Measurements from ENCODE around the gene NRN1L. TPM values are rescaled to one million over a fixed set of nuclear protein-coding genes. Genes with fewer than 3 reads are reported as not detected.

The NRN1L gene
- total RNA-seq, 4 donors from 2014 or later = 0.57 to 0.99 TPM; not detected in 2

DNA sequence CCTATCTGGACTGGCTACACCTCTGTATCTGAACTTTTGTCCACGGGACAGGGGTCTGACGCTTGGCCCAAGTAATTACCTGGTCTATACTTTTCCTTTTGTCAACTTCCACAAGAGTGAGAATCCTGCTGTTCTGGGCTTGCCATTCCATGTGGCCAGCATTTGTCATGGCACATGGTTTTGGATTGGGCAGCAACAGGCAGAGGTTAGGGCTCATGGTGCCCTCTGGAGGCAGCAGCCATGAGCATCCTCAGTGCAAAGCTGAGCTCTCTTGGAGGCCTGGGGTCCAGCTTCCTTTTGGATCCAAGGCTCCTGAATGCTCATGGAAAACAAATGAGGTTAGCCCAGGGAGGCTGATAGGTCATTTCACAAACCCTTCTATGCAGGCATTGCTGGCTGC is 19.4 kb upstream of the NRN1L start:
- Histone ChIP-seq H3K36me3 (peaks cover 0 to 55% (median 31%) of the 10 kb centered on the region in 3 donors), H3K4me3 (no peak overlapping the region), H3K27ac (peak overlapping the region in 1 of 4 donors; percentile 9), H3K9me3 (no peaks in the 10 kb centered on the region), H3K27me3 (no peaks in the 10 kb centered on the region), H3K4me1 (peaks cover 24 to 48% (median 39%) of the 10 kb centered on the region in 3 donors)
- 92 to 93% methylated on average over 2 of the region's 2 CpGs for WGBS, 2 donors
- TF ChIP-seq, protein P1, sequence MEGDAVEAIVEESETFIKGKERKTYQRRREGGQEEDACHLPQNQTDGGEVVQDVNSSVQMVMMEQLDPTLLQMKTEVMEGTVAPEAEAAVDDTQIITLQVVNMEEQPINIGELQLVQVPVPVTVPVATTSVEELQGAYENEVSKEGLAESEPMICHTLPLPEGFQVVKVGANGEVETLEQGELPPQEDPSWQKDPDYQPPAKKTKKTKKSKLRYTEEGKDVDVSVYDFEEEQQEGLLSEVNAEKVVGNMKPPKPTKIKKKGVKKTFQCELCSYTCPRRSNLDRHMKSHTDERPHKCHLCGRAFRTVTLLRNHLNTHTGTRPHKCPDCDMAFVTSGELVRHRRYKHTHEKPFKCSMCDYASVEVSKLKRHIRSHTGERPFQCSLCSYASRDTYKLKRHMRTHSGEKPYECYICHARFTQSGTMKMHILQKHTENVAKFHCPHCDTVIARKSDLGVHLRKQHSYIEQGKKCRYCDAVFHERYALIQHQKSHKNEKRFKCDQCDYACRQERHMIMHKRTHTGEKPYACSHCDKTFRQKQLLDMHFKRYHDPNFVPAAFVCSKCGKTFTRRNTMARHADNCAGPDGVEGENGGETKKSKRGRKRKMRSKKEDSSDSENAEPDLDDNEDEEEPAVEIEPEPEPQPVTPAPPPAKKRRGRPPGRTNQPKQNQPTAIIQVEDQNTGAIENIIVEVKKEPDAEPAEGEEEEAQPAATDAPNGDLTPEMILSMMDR (IDR thresholded peaks at IDR 0.05) = peak in 5 of 6 experiments; percentile 8 to 57 (median 29)
- no peak for TF ChIP-seq POLR2A (IDR thresholded peaks at IDR 0.05)
- no peak for DNase-seq
- intact Hi-C loops (cut with DNase I) = no loop called here

DNA sequence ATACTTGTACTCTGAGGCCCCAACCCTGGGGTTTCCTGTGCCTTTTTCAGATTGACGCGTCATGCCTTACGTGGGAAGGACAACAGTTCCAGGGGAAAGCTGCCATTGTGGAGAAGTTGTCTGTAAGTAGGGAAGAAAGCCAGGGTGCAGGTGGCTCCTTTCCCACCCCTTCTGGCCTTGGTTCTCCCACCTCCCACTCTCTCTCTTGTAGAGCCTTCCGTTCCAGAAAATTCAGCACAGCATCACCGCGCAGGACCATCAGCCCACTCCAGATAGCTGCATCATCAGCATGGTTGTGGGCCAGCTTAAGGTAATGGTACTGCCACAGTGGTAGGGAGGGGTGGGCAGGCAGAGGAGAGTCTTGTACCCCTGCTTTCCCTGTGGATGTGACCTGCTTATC is 16.4 kb upstream of the NRN1L start:
- no peak overlapping the region for H3K27ac ChIP-seq
- peaks cover 8 to 34% (median 14%) of the 10 kb centered on the region in 3 donors for H3K4me1 ChIP-seq
- DNase-seq = no peak
- no peak overlapping the region for H3K4me3 ChIP-seq
- H3K36me3 ChIP-seq = peaks cover 0 to 73% (median 34%) of the 10 kb centered on the region in 3 donors
- no peaks in the 10 kb centered on the region for H3K9me3 ChIP-seq
- intact Hi-C loops (cut with DNase I) = no loop called here
- WGBS, 2 donors = 97 to 98% methylated on average over 6 of the region's 6 CpGs
- TF ChIP-seq POLR2A (IDR thresholded peaks at IDR 0.05) = no peak
- TF ChIP-seq, protein P1 (IDR thresholded peaks at IDR 0.05) = no peak
- no peaks in the 10 kb centered on the region for H3K27me3 ChIP-seq

DNA sequence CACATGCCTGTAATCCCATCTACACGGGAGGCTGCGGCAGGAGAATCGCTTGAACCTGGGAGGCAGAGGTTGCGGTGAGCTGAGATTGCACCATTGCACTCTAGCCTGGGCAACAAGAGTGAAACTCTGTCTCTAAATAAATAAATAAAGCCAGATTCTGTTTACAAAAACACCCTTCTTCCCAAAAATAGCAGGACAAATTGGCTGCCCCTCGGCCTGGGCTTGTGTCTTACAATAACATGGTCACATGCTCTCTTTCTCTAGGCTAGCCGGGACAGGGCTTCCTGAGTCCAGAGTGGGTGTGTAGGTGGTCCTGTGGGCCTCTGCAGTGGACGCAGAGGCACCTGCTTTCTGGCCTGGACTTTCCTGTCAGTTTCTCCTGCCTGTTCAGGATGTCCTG is 15.0 kb upstream of the NRN1L start:
- Histone ChIP-seq H3K9me3 (no peaks in the 10 kb centered on the region), H3K4me1 (peaks cover 13 to 36% (median 13%) of the 10 kb centered on the region in 3 donors), H3K27me3 (no peaks in the 10 kb centered on the region), H3K27ac (no peak overlapping the region), H3K4me3 (no peak overlapping the region), H3K36me3 (peaks cover 0 to 73% (median 34%) of the 10 kb centered on the region in 3 donors)
- no peak for DNase-seq
- WGBS, 2 donors = 70 to 71% methylated on average over 7 of the region's 7 CpGs
- intact Hi-C loops (cut with DNase I) = no loop called here
- no peak for TF ChIP-seq POLR2A (IDR thresholded peaks at IDR 0.05)
- TF ChIP-seq, protein P1 (IDR thresholded peaks at IDR 0.05) = no peak

DNA sequence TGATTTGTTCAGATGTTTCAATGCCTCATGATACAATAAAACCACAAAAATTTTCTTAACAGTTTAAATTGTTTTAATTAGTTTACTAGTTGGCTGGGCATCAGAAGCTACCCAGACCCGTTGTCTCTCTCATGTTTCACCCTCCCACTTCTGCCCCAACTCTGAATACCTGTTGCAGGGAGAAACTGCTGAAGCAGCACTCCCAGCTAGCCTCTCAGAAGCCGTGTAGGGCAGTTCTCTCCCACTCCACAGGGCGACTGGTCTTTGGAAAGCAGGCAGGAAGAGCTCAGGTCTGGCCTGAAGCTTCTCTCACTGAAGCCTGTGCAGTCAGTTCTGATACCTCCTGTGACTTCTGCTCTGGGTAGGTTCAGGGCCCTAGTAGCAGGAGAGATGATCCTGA is 13.4 kb upstream of the NRN1L start:
- H3K36me3 ChIP-seq = peaks cover 0 to 65% (median 30%) of the 10 kb centered on the region in 3 donors

DNA sequence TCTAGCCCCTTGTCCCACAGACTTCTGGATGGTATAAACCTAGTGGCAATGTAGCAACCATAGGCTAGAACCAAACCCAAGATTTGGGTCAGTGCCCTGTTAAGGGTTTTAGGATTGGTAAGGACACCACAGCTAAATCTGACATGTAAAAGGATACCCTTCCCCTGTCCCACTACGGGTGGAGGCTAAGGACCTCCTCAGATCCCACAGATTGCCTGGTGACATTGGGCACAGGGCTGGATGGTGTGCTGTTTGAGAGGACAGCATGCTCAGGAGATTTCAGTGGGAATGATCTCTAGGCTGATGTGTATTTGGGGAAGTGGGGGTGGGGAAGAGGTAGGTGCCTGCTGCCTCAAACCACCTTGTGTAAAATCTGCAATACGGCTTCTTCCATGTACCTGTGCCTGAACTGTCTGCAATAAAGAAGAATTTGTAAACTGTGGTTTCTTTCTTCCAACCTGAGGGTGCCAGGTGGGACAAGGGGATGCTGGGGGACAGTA is 12.5 kb upstream of the NRN1L start:
- no peaks in the 10 kb centered on the region for H3K9me3 ChIP-seq
- no peak for DNase-seq
- peak overlapping the region in 3 of 4 donors; percentile 77 to 97 (median 90) for H3K4me3 ChIP-seq
- intact Hi-C loops (cut with DNase I) = no loop called here
- no peak for TF ChIP-seq POLR2A (IDR thresholded peaks at IDR 0.05)
- TF ChIP-seq, protein P1 (IDR thresholded peaks at IDR 0.05) = no peak
- peaks cover 20 to 45% (median 22%) of the 10 kb centered on the region in 3 donors for H3K4me1 ChIP-seq
- H3K36me3 ChIP-seq = peaks cover 0 to 65% (median 37%) of the 10 kb centered on the region in 3 donors
- 70 to 79% methylated on average over 2 of the region's 2 CpGs for WGBS, 2 donors
- peak overlapping the region; percentile 86 to 92 (median 86) for H3K27ac ChIP-seq
- H3K27me3 ChIP-seq = no peaks in the 10 kb centered on the region

More for the DNA sequence above, 13.4 kb upstream of the NRN1L start:
- H3K27me3 ChIP-seq = no peaks in the 10 kb centered on the region
- intact Hi-C loops (cut with DNase I) = no loop called here
- DNase-seq = no peak
- peaks cover 20 to 45% (median 22%) of the 10 kb centered on the region in 3 donors for H3K4me1 ChIP-seq
- H3K9me3 ChIP-seq = no peaks in the 10 kb centered on the region
- WGBS, 2 donors = 50 to 54% methylated on average over 1 of the region's 3 CpGs
- H3K4me3 ChIP-seq = no peak overlapping the region
- H3K27ac ChIP-seq = no peak overlapping the region
- TF ChIP-seq POLR2A (IDR thresholded peaks at IDR 0.05) = no peak
- TF ChIP-seq, protein P1 (IDR thresholded peaks at IDR 0.05) = no peak

Data from esophagus squamous epithelium (tissue), 5 donors.